GM19351 (cell line): ENCODE measurements around the gene HTR3A.

Experiments used
- ATAC-seq: cut with Tn5 transposase; IDR thresholded peaks from one replicate; pipeline ENCODE4 v1.9.1; 2021; ENCODE audit warnings: mild to moderate bottlenecking, moderate library complexity; ENCODE audit not compliant: unreplicated experiment

Gene HTR3A

DNA sequence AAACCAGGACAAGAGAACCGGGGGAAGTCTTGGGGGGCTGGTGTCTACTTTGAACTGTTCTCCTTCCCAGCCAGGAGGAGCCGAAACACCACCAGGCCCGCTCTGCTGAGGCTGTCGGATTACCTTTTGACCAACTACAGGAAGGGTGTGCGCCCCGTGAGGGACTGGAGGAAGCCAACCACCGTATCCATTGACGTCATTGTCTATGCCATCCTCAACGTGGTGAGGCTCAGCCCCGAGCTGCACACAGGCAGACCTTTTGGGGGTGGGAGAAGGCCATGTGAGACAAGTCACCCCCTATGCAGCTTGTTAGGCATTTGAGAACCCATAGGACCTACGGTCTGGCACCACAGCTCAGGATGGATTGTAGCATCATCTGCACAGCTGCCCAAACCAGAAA is 2.8 kb downstream of the HTR3A start:
- ATAC-seq = peak; percentile 40

DNA sequence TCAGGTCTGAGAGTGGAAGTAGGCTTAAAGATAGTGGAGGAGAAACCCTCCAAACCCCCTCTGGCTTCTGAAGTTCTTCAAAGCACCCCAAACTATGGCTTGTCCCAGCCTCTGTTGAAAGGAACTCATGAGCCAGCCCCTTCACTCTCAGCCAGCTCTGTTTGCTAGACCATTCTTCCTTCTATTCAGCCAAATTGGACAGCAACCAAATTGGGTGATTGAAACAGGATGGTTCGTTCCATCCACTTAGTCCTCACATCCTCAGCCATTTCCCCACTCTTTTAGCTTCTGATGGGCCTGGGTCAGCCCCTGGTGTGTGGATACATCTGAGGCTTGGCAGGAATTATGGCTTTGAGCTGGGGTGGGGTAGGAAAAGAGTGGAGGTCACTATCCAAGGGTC is 4.5 kb downstream of the HTR3A start:
- ATAC-seq = no peak

DNA sequence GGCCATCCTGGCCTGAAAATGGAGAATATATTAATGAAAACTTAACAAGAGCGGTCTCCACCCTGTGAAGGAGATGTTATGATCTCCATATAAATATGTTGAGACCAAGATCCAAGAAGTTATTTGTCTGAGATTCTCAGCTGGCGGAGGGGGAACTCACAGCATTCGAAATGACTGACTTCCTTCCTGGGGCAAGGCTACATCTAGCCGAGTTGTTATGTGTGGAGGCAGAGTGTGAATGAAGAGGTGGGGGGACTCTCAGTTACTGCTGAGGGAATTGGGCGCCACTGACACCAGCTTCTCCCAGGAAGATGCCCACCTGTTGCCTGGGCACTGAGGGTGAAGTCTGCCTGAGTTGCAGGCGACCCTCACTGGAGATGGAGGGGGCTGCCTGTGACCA is 5.9 kb downstream of the HTR3A start:
- ATAC-seq = peak; percentile 36

DNA sequence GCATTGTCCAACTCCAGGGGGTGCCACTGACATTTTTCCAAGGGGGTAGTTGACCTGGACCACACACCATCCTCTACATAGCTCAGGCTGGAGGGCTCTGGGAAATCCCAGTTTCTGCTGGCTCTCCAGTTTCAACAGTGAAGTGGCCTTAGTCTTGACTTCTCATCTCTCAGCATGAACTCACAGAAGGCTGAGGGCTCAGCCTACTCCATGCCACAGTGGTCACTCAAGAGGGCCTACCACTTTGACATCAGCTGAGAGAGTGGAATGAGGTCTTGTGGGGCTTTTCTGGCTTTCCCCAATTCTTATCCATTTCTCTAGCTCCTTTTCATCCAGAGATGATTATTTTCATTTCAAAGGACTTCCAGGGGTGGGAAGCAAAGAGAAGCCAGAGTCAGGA is 7.4 kb downstream of the HTR3A start:
- no peak for ATAC-seq

DNA sequence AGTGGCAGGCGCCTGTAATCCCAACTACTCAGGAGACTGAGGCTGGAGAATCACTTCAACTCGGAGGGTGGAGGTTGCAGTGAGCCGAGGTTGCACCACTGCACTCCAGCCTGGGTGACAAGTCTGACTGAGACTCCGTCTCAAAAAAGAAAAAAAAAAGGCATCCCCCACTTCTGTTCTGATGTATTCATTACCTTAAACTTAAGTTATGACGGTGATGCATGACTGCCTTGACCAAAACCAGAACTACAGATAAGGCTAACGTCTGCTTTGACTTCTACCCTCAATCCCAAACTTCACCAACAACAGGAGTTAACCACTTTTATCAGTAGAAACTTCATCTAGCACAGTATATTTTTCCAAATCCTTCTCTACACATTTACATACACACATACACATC is 9.9 kb downstream of the HTR3A start:
- ATAC-seq = no peak

DNA sequence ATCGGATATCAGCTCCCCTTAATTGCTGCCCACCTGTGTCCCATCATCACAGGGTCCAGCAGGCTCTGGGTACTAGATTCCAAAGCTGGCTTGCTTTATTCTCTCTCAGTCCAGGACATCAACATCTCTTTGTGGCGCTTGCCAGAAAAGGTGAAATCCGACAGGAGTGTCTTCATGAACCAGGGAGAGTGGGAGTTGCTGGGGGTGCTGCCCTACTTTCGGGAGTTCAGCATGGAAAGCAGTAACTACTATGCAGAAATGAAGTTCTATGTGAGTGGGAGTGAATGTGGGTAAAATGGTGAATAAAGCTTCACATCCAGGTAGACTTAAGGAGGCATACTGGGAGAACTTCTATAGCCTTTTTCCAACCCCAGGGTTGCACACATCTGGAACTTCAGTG is 11.0 kb downstream of the HTR3A start:
- ATAC-seq = no peak

DNA sequence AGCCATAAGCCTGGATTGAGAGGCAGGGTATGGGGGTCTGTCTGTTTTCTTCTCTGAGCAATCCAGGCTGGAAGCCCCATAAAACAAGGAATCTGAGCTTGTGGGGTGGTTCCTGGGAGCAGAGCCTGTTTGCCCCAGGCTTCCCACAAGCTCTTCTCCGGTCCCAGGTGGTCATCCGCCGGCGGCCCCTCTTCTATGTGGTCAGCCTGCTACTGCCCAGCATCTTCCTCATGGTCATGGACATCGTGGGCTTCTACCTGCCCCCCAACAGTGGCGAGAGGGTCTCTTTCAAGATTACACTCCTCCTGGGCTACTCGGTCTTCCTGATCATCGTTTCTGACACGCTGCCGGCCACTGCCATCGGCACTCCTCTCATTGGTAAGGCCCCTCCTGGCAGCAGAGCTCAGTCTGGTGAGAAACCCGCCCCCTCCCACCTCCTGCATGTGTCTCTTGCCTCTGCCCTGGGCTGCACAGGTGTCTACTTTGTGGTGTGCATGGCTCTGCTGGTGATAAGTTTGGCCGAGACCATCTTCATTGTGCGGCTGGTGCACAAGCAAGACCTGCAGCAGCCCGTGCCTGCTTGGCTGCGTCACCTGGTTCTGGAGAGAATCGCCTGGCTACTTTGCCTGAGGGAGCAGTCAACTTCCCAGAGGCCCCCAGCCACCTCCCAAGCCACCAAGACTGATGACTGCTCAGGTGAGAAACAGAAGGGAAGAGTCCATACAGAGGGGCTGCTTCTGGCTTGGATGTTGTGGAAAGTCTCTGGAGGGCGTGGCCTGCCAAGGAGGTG is 11.6 kb downstream of the HTR3A start:
- ATAC-seq = no peak

DNA sequence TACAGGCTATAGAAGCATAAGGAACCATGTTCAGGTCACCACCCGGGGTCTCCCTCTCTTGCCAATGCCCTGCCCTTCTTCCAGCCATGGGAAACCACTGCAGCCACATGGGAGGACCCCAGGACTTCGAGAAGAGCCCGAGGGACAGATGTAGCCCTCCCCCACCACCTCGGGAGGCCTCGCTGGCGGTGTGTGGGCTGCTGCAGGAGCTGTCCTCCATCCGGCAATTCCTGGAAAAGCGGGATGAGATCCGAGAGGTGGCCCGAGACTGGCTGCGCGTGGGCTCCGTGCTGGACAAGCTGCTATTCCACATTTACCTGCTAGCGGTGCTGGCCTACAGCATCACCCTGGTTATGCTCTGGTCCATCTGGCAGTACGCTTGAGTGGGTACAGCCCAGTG is 14.5 kb downstream of the HTR3A start:
- no peak for ATAC-seq

DNA sequence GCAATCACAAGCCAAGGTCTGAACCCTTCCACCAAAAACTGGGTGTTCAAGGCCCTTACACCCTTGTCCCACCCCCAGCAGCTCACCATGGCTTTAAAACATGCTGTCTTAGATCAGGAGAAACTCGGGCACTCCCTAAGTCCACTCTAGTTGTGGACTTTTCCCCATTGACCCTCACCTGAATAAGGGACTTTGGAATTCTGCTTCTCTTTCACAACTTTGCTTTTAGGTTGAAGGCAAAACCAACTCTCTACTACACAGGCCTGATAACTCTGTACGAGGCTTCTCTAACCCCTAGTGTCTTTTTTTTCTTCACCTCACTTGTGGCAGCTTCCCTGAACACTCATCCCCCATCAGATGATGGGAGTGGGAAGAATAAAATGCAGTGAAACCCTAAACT is 15.0 kb downstream of the HTR3A start:
- no peak for ATAC-seq

DNA sequence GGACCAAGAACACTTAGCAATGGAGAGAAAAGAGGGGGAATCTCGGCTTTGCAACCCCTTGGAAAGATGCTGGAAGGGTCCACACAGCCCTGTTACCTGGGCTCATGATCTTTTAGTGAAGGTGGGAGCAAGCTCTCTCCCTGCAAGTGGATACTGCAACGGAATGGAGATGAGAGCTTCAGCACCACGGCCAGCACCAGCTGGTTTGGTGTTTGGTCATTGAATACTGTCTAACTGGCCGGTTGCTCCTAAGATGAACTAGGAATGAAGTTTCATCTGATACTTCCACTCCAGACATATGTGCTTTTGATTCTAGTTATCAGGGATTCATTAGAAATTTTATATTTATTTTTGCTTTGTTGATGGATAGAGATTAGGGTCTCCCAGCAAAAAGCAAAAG is 16.3 kb downstream of the HTR3A start:
- no peak for ATAC-seq

DNA sequence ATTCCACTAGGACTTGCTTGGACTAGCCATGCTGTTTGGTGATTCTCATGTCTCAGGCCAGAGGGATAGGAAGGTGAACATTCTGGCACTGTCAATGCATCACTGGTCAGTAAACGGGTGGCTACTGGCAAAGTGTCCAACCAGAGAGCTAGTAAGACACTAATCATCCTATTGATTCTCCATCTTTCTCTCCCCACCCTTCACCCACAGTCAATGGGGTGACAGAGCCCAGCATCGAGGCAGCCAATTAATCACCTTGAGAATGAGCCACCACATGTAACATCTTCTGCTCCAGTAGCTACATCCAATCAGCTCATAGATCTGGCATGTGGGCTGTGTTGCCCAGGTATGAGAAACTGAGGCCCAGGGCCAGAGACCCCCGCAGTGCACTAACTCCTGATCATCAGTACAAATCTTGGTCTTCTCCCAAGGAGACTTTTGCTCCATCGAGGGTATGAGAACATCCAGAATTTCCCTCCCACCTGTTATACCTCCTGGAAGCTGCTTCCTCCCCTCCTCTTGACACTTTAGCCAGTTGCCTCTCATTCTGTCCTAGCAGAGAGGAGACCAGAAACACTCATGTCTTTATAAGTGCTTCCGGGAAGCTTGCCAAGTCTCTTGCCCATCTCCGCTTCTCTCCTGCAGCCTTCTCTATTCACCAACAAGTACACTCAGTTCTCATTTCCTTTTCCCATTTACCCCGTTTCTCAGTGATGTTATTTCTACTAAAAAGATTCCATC is 17.0 kb downstream of the HTR3A start:
- ATAC-seq = no peak

DNA sequence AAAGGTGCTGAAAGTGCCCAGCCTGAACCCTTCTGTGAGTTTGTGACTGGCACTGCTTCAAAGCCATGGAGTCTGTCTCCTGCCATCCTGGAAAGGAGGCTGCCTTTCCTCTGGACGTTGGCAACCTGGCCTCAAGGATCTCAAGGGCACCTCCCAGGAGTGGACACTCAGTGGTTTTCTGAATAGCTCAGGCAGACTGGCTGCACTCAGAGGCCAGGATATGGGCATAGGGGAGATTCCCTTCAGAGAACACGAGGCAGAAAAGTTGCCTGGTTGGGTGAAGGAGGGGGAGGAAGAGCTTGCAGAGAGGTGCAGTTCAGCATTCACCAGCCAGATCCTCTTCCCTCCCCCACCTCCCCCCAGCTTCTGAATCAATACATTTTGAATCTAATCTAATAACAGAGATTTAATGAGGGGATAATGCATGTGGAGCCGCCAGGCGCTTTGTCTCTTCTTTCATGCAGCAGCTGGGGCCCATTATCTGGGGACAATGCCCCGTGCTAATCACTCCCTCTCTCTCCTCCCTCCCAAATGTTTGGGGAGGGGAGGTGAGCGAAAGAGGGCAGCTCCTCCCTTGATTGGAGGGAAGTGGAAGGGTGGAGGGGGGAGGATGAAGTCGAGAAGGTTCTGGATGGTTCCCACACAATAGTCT is 17.7 kb downstream of the HTR3A start:
- no peak for ATAC-seq

DNA sequence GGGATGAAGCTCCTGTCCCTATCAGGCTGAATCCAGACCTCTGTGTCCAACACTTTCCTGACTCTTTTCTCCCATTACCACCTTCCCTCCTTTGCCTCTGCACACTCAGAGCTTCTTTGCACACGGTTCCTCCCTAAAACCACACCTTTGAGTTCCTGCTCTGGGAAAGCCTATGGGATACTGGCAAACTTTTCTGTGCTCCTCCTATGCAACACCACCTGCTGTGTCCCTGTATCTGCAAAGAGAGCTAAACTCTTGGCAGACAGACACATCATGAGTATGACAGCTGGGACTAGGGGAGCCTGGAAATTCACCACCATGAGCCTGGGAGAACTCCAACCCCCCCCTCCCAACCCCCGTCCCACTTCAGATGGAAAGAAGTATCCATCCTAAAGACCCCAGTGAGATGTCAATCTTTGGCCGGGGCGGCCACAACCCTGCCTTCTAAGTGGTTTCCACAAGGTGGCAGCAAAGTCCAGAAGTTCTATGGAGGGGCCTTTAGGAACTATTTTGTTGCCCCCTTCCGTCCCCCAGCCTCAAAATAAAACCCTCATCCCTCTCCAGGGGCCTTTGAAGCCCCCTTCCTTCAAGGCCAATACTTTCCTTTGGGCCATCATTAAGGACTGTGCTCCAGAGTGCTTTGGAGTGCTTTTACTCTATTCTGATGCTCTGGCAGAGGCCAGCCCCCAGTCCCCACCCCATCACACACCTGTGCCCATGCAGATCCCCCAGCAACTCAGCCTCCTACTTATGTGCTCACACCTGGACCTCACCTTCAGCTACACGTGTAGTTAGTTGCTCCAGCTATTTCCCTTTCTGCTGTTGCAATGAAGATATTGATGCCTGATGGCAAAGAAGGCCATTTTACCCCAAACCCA is 19.4 kb downstream of the HTR3A start:
- no peak for ATAC-seq

DNA sequence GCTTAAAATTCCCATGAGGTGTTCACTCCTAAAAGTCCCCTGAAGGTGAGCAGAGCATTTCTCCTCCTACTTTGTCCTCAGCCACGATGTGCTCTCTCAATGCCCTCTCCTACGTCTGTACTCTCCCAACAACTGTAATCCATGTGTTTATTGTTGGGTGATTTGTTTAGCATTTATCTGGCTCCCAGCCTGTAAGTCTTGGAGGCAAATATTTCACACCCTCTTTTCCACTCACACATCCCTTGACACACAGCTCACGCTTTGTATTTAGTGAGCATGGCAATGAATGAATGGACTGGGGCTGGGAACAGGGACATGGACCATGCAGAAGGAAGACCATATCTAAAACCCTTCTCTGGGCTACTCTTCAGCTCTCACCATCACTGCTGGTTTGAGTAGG is 22.6 kb downstream of the HTR3A start:
- no peak for ATAC-seq

DNA sequence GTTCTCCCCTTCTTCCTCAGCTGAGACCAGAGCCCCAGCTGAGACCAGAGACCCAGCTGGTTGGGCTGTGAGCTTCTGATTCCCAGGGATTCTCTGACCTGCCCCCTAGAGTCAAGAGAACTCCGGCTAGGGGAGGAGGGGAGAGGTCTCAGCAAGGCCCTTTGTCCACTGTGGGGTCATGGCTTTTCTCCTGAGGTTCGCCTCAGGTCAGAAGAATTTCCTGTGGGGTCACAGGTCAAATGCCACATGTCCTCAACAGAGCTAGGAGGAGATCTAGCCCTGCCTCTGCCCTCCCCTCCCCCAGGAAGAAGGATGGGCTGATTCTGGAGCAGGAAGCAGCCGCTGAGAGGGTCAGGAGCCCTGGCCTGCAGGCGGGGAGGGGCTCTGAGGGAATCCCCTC is 23.7 kb downstream of the HTR3A start:
- no peak for ATAC-seq

DNA sequence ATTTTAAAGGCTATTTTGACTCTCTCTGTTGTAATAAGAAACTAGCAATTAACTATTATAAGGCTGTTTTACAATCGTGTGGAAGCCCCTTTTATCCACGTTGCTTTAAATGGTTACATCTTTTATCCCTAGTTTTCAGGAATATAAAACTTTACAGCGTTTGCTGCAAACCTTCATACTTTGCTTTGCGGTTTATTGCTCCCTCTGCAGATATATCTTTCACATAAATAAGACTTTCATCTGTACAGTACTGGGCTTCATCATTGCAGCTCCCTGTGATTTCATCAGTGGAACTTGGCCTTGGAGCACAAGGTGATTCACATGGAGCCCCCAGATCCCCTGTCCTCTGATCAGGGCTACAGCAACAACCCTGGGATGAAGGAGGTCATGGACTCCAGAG is 25.6 kb downstream of the HTR3A start:
- ATAC-seq = no peak

DNA sequence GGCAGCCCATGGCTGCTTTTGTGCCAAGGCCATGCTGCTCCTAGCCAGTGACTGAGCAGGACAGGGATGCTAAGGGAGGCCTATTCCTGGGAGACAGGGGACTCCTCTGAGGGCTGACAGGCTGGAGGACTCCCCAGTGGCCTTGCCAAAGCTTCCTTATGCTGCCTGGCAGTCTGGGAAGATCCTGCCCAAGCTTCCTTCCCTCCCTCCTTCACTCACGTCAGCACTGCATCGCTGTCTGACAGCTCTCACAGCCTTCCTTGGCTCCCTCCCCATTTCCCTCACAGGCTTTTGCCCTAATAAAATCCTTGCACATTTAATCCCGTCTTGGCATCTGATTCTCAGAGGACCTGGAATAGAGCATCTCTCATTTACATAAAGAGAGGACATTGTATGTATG is 26.5 kb downstream of the HTR3A start:
- no peak for ATAC-seq

DNA sequence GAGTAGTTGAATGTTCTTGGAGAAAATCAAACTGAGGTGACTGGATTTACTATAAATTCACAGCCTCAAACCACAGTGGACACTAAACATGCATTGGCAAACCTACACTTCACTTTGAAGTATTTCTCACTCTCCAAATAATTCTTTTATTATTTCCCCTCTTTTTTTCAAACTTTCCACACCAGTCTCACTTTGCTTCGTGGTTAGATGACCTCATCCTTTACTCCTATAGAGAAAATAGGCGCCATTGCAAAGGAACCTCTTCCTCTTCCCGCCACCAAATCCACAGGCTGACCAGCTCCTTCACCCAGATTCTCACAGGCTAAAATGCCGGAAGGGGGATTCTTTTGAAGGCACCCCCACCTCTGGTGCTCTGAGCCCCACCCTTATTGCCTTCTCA is 33.4 kb downstream of the HTR3A start:
- ATAC-seq = no peak

DNA sequence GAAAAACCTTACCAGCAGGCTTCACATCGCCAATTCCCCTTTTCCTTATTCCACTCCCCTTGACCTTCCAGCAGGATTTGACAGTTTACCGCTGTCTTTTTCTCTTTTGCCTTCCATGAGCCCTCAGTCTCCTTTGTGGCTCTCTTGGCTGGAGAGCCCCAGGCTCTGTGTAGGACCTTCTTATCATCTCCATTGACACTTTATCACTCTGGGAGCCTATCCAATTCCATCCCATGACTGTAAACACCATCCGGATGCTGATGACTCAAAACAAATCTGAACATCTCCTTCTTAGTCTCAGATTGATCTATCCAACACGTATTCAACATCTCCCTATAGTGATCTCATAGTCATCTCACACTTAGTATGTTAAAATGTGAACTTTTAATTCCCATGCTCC is 36.0 kb downstream of the HTR3A start:
- ATAC-seq = no peak

DNA sequence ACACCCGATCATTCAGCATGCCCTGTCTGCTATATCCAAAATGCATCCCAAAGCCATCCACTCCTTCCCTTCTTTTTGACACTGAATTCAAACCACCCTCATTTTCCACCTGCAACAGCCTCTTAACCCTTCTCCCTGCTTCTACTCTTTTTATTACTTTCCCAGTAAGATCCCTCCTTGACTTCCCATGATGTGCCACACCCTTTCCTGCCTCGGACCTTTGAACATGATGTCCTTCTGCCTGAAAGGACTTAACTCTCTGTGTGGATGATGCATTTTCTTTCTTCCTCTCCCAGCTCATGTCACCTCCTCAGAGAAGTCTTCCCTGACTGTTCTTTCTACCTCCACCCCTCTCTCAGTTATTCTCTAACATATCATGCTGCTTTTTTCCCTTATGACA is 36.5 kb downstream of the HTR3A start:
- no peak for ATAC-seq

DNA sequence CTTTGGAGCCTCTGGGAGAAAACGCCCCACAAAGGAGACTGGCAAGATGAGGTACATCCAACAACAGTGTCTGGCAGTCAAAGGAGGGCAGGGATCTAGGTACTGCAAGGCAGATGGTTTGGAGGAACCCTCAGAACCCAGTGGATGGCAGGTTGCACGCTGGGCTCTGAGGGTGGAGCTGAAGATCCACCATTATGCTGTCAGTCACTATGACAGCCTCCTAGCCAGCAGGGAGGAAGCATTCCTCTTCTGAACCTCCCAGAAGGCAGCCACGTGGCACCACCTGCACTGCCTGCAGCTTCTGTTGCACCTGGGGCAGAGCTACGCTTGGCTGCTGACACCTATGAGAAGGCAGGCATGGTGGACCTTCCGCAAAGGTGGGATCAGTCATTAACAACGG is 40.2 kb downstream of the HTR3A start:
- no peak for ATAC-seq
